A549 (cell line): Measurements from ENCODE around the gene HOATZ. TPM values are rescaled to one million over a fixed set of nuclear protein-coding genes. Genes with fewer than 3 reads are reported as not detected.

Source experiments
- ATAC-seq, 2 experiments: fragments of 200-7000 bp in 1 of 2; fragments of >200 bp in 1 of 2; cut with Nextera tagmentation in 1 of 2; cut with Tn5 transposase in 1 of 2; 3 replicates each; pipeline versions ENCODE4 v1.8.0 to v1.9.1; 2018 to 2020; ENCODE audit warnings: mild to moderate bottlenecking in 1 of 2, moderate library complexity in 1 of 2
- CTCF ChIA-PET: fragments of 300-600 bp; sonication (Branson Sonifier 250); formaldehyde crosslinking; extraction: SDS; loops from one replicate; lab custom pipeline; 2021; ENCODE audit warnings: antibody characterized with exemption, inconsistent platforms; lab: Yijun Ruan, JAX
- POLR2A ChIA-PET: fragments of 350-600 bp; formaldehyde crosslinking; extraction: SDS; loops from one replicate; lab custom pipeline; 2021; ENCODE audit warnings: antibody characterized with exemption, inconsistent platforms; lab: Yijun Ruan, JAX
- DNase-seq, 2 experiments: peaks; one replicate each; pipeline versions ENCODE4 v3.0.0 to v3.0.0-alpha.2; 2011 to 2016; ENCODE audit warnings: low read depth in 1 of 2, low spot score in 1 of 2
- FAIRE-seq: peaks from 2 replicates; lab custom pipeline; 2011; peaks lifted over from hg19 to GRCh38; lab: Jason Lieb, UNC
- H3K27ac ChIP-seq, 2 experiments: fragments of >200 bp; sonication (Bioruptor Twin); formaldehyde crosslinking; 3 replicates each; pipeline ENCODE4 v1.5.1; 2016 to 2017
- H3K4me1 ChIP-seq: fragments of >200 bp; sonication (Bioruptor Twin); formaldehyde crosslinking; 3 replicates; pipeline ENCODE4 v1.6.1; 2016
- H3K4me2 ChIP-seq: fragments of >200 bp; sonication (Bioruptor Twin); formaldehyde crosslinking; 3 replicates; pipeline ENCODE4 v1.6.1; 2016
- H3K4me3 ChIP-seq: fragments of >200 bp; sonication (Bioruptor Twin); formaldehyde crosslinking; 3 replicates; pipeline ENCODE4 v1.5.1; 2016
- H3K9me3 ChIP-seq: fragments of >200 bp; sonication (Bioruptor Twin); formaldehyde crosslinking; 3 replicates; pipeline ENCODE4 v1.6.1; 2016
- CEBPB ChIP-seq, 2 experiments: fragments of >200 bp in 1 of 2; sonication (Bioruptor Twin) in 1 of 2; formaldehyde crosslinking in 1 of 2; IDR thresholded peaks; 2 replicates each; pipeline ENCODE4 v1.6.1; 2012 to 2016
- CHD4 ChIP-seq: fragments of 200-600 bp; sonication (generic); IDR thresholded peaks from 2 replicates; pipeline ENCODE4 v1.6.1; 2016; ENCODE audit warnings: antibody characterized with exemption, mild to moderate bottlenecking, borderline replicate concordance
- E2F6 ChIP-seq: IDR thresholded peaks from 2 replicates; pipeline ENCODE4 v1.6.1; 2012; ENCODE audit warnings: low read depth, borderline replicate concordance
- EHF ChIP-seq: fragments of 250-450 bp; sonication (Bioruptor Pico); IDR thresholded peaks from 2 replicates; pipeline ENCODE4 v1.5.0; 2020; ENCODE audit warnings: mild to moderate bottlenecking
- EHMT2 ChIP-seq: fragments of 200-600 bp; sonication (generic); IDR thresholded peaks from 2 replicates; pipeline ENCODE4 v1.6.1; 2016; ENCODE audit warnings: antibody characterized with exemption, low read depth, mild to moderate bottlenecking, moderate library complexity
- ELK1 ChIP-seq: fragments of 150-350 bp; IDR thresholded peaks from 2 replicates; pipeline ENCODE4 v1.6.1; 2014; ENCODE audit warnings: low read depth, mild to moderate bottlenecking, low read length
- ESRRA ChIP-seq: fragments of 150-350 bp; IDR thresholded peaks from 2 replicates; pipeline ENCODE4 v1.6.1; 2014; ENCODE audit warnings: mild to moderate bottlenecking, low read length, borderline replicate concordance
- FOSL2 ChIP-seq, 2 experiments: fragments of 450-650 bp in 1 of 2; fragments of >200 bp in 1 of 2; sonication (Bioruptor Twin) in 1 of 2; formaldehyde crosslinking; IDR thresholded peaks; 2 replicates each; pipeline versions ENCODE4 v1.5.0 to v1.6.1; 2016 to 2020; ENCODE audit warnings: mild to moderate bottlenecking in 1 of 2, moderate library complexity in 1 of 2
- HOXA7 ChIP-seq: fragments of 250-450 bp; sonication (Bioruptor Pico); IDR thresholded peaks from 2 replicates; pipeline ENCODE4 v1.5.0; 2020; ENCODE audit warnings: mild to moderate bottlenecking, moderate library complexity
- MYC ChIP-seq: IDR thresholded peaks from 2 replicates; pipeline ENCODE4 v1.6.1; 2012; ENCODE audit warnings: mild to moderate bottlenecking, inconsistent platforms, low read length, improper control_type of control experiment, borderline replicate concordance
- NPAS2 ChIP-seq: fragments of 250-450 bp; sonication (Bioruptor Pico); IDR thresholded peaks from 2 replicates; pipeline ENCODE4 v1.8.0; 2022; ENCODE audit warnings: mild to moderate bottlenecking, moderate library complexity, borderline replicate concordance
- RARB ChIP-seq: fragments of 250-450 bp; sonication (Bioruptor Pico); IDR thresholded peaks from 2 replicates; pipeline ENCODE4 v1.8.0; 2021; ENCODE audit warnings: mild to moderate bottlenecking, moderate library complexity
- RNF2 ChIP-seq: fragments of 200-600 bp; sonication (generic); IDR thresholded peaks from 2 replicates; pipeline ENCODE4 v1.6.1; 2016; ENCODE audit warnings: low read depth, mild to moderate bottlenecking, antibody characterized with exemption, moderate library complexity, borderline replicate concordance
- USF2 ChIP-seq: fragments of 450-650 bp; IDR thresholded peaks from 2 replicates; pipeline ENCODE4 v1.6.1; 2014; ENCODE audit warnings: antibody characterized with exemption
- ZC3H11A ChIP-seq: fragments of 450-650 bp; IDR thresholded peaks from 2 replicates; pipeline ENCODE4 v1.6.1; 2014; ENCODE audit warnings: antibody characterized with exemption, mild to moderate bottlenecking
- ZFP36 ChIP-seq: fragments of 450-650 bp; IDR thresholded peaks from 2 replicates; pipeline ENCODE4 v1.6.1; 2014; ENCODE audit warnings: borderline replicate concordance; ENCODE audit not compliant: partially characterized antibody
- WGBS: methylation state at CpG from one replicate; pipeline ENCODE4 v1.1.6; 2017; ENCODE audit errors: missing lambda C conversion rate; 5-methylcytosine and 5-hydroxymethylcytosine counted together
- polyA plus RNA-seq, 4 experiments: library from polyadenylated mRNA; depleted of rRNA in 3 of 4; stranded (reverse); fragments of >200 nt; fragmentation: RNase III in 1 of 4; extraction: RNeasy Plus Mini Kit Qiagen cat#74134 plus additional on column Dnase treatment in 1 of 4; gene quantifications; 2 replicates in 3 of 4; 3 replicates in 1 of 4; pipeline ENCODE4 v1.2.3, GENCODE V29; 2011 to 2017
- TF ChIP-seq, protein P1 (sequence below): fragments of 200-600 bp; sonication (generic); IDR thresholded peaks from 2 replicates; pipeline ENCODE4 v1.6.1; 2016; ENCODE audit warnings: antibody characterized with exemption, mild to moderate bottlenecking, moderate library complexity

Gene HOATZ
- polyA plus RNA-seq, 2 of the 4 experiments (the other 2 are of a cell fraction), result not detected

GRCh38 chr11:111582163-111582562, 67.6 kb downstream of the HOATZ start (continued):
- TF ChIP-seq, protein P1, sequence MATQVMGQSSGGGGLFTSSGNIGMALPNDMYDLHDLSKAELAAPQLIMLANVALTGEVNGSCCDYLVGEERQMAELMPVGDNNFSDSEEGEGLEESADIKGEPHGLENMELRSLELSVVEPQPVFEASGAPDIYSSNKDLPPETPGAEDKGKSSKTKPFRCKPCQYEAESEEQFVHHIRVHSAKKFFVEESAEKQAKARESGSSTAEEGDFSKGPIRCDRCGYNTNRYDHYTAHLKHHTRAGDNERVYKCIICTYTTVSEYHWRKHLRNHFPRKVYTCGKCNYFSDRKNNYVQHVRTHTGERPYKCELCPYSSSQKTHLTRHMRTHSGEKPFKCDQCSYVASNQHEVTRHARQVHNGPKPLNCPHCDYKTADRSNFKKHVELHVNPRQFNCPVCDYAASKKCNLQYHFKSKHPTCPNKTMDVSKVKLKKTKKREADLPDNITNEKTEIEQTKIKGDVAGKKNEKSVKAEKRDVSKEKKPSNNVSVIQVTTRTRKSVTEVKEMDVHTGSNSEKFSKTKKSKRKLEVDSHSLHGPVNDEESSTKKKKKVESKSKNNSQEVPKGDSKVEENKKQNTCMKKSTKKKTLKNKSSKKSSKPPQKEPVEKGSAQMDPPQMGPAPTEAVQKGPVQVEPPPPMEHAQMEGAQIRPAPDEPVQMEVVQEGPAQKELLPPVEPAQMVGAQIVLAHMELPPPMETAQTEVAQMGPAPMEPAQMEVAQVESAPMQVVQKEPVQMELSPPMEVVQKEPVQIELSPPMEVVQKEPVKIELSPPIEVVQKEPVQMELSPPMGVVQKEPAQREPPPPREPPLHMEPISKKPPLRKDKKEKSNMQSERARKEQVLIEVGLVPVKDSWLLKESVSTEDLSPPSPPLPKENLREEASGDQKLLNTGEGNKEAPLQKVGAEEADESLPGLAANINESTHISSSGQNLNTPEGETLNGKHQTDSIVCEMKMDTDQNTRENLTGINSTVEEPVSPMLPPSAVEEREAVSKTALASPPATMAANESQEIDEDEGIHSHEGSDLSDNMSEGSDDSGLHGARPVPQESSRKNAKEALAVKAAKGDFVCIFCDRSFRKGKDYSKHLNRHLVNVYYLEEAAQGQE, result no peak
- TF ChIP-seq EHF (no peak), USF2 (no peak)

DNA sequence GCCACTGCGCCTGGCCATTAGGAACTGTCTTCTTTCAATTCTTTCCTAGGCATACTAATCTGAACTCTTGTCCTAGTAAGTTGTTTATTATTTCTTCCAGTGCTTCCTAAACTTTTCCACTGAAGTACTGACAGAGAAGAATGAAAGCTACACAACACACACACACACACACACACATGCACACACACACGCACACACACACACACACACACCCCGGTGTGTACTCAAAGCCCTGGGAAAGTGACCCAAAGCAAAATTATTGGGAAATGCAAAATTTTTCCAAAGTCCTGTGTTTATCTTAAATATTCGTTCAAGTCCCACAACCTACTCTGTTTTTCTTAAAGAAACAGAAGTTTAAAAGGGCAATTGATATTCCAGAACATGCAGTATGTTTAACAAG, 68.3 kb downstream of the HOATZ start:
- Histone ChIP-seq H3K4me1 (no peaks in the 10 kb centered on the region), H3K4me3 (no peak overlapping the region), H3K9me3 (no peaks in the 10 kb centered on the region), H3K4me2 (no peak overlapping the region), H3K27ac (no peak overlapping the region)
- DNase-seq, result no peak
- TF ChIP-seq HOXA7 (CRISPR knock-in tag), result no peak
- no peak for TF ChIP-seq MYC
- TF ChIP-seq RNF2, result no peak
- TF ChIP-seq EHMT2, result no peak
- TF ChIP-seq RARB (CRISPR knock-in tag), result no peak
- no peak for TF ChIP-seq CEBPB (IDR thresholded peaks at IDR 0.05)
- TF ChIP-seq ELK1, result no peak
- TF ChIP-seq FOSL2 (IDR thresholded peaks at IDR 0.05), result no peak
- no peak for TF ChIP-seq FOSL2 (CRISPR knock-in tag; IDR thresholded peaks at IDR 0.05)
- TF ChIP-seq CHD4, result no peak
- no peak for TF ChIP-seq E2F6
- TF ChIP-seq ZC3H11A, result no peak
- no peak for TF ChIP-seq NPAS2 (CRISPR knock-in tag)
- WGBS, result 72% methylated on average over 4 of the region's 4 CpGs
- FAIRE-seq, result no peak
- POLR2A ChIA-PET, result no interaction called here
- CTCF ChIA-PET, result interaction anchor here (1.1 to 1.2 kb wide), 2 partner anchors 194 to 195 kb away, joined by 3 to 4 read pairs; no protein-coding TSS in a partner anchor
- no peak for ATAC-seq

GRCh38 chr11:111585371-111585770, 70.8 kb downstream of the HOATZ start:
- TF ChIP-seq NPAS2 (CRISPR knock-in tag) (no peak), ZFP36 (no peak), ESRRA (no peak), FOSL2 (IDR thresholded peaks at IDR 0.05) (no peak), FOSL2 (CRISPR knock-in tag; IDR thresholded peaks at IDR 0.05) (no peak)
- CTCF ChIA-PET, result interaction anchor here (1.4 to 7.3 kb wide), 2 partner anchors 19 to 192 kb away, joined by 4 to 59 read pairs; no protein-coding TSS in a partner anchor
- Histone ChIP-seq H3K4me1 (no peaks in the 10 kb centered on the region), H3K9me3 (no peaks in the 10 kb centered on the region), H3K27ac (no peak overlapping the region), H3K4me3 (no peak overlapping the region), H3K4me2 (no peak overlapping the region)
- no peak for DNase-seq
- WGBS, result 42% methylated on average over 2 of the region's 2 CpGs
- FAIRE-seq, result no peak
- POLR2A ChIA-PET, result no interaction called here
- ATAC-seq, result no peak
